Transverse colon (tissue), 4 donors: ENCODE results near the gene PCDH12. TPM values are rescaled to one million over a fixed set of nuclear protein-coding genes. Genes with fewer than 3 reads are reported as not detected.

Experiments used
- DNase-seq: peaks from one replicate; pipeline ENCODE4 v3.0.0-alpha.2; 2019
- H3K27ac ChIP-seq, 4 donors: fragments of 200-600 bp; sonication (generic); 2 replicates each; pipeline ENCODE4 v1.5.1; 2016 to 2018; ENCODE audit warnings: inconsistent platforms in 4 of 4
- H3K27me3 ChIP-seq: fragments of 200-600 bp; sonication (generic); 2 replicates; pipeline ENCODE4 v1.5.1; 2017; ENCODE audit warnings: inconsistent platforms
- H3K36me3 ChIP-seq, 4 donors: fragments of 200-600 bp; sonication (generic); 2 replicates each; pipeline ENCODE4 v1.5.1; 2017 to 2019; ENCODE audit warnings: inconsistent platforms in 4 of 4
- H3K4me1 ChIP-seq, 4 donors: fragments of 200-600 bp; sonication (generic); 2 replicates each; pipeline ENCODE4 v1.5.1; 2017 to 2020; ENCODE audit warnings: inconsistent platforms in 4 of 4
- H3K4me3 ChIP-seq, 4 donors: fragments of 200-600 bp; sonication (generic); 1 replicate in 1 of 4; 2 replicates in 3 of 4; pipeline versions ENCODE4 v1.5.1 to v1.6.1; 2017 to 2019; ENCODE audit warnings: inconsistent platforms in 4 of 4
- H3K9me3 ChIP-seq, 2 donors: fragments of 200-600 bp; sonication (generic); 2 replicates each; pipeline ENCODE4 v1.5.1; 2017 to 2019; ENCODE audit warnings: inconsistent platforms in 2 of 2
- EP300 ChIP-seq: sonication (generic); formaldehyde crosslinking; IDR thresholded peaks from one replicate; pipeline ENCODE4 v1.6.1; 2017; ENCODE audit warnings: antibody characterized with exemption, low read depth
- POLR2A ChIP-seq: fragments of 450-650 bp; IDR thresholded peaks from one replicate; pipeline ENCODE4 v1.6.1; 2016; ENCODE audit warnings: antibody characterized with exemption, mild to moderate bottlenecking, moderate library complexity
- POLR2AphosphoS5 ChIP-seq, 3 donors: sonication (generic); formaldehyde crosslinking; IDR thresholded peaks; one replicate each; pipeline ENCODE4 v1.6.1; 2016; ENCODE audit warnings: antibody characterized with exemption in 3 of 3
- WGBS, 2 donors: methylation state at CpG; one replicate each; pipeline ENCODE4 v1.1.5; 2018; ENCODE audit warnings: low coverage in 1 of 2; 5-methylcytosine and 5-hydroxymethylcytosine counted together
- in situ Hi-C, 4 donors: fragments of 200-750 bp; cut with MboI; loops; one replicate each; pipeline versions ENCODE4 v1.15.0 to v1.15.1; 2017; ENCODE audit warnings: low sequenced_read_pairs in 3 of 4, low pct_ligation_motif_present in 1 of 4, low pct_unique_long_range_greater_than_20kb in 1 of 4
- intact Hi-C: fragments of 100-400 bp; cut with DNase I; formaldehyde crosslinking; loops from one replicate; pipeline ENCODE4 v1.15.1; 2023; ENCODE audit warnings: low total_unique reads
- total RNA-seq, 4 donors: library from RNA; depleted of rRNA; stranded (reverse); fragments of >200 nt; gene quantifications; one replicate each; pipeline ENCODE4 v1.1.0, GENCODE V29; 2016
- TF ChIP-seq, protein P1 (sequence below), 5 experiments: fragments of 200-600 bp in 3 of 5; fragments of 450-650 bp in 2 of 5; sonication (generic) in 3 of 5; IDR thresholded peaks; 1 replicate in 2 of 5; 2 replicates in 3 of 5; pipeline ENCODE4 v1.5.1; 2016 to 2017; ENCODE audit warnings: antibody characterized with exemption in 5 of 5, inconsistent platforms in 3 of 5, mild to moderate bottlenecking in 2 of 5, moderate library complexity in 1 of 5

PCDH12 gene
- total RNA-seq, 4 donors from 2014 or later: 0.37 to 0.95 (median 0.68) TPM; not detected in 1

DNA sequence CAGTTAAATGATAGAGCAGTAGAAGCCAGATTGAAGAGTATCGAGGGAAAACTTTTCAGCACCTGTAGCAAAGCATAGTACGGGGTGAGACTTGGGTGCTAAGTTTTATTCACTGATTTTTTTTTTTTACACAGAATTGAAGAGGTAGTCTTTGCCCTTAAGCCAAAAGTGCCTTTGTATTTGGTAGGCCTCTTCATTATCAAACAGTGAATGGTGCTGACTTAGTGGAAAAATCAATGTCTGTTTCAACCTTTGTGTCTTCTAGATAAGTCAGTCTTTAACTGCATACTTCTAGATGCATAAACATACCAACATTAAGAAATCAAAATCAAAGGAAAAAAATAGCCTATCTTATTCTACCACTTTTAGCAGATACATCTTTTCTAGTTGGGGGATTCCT, 24.6 kb upstream of the PCDH12 start:
- Histone ChIP-seq H3K27me3 (no peaks in the 10 kb centered on the region), H3K27ac (no peak overlapping the region), H3K9me3 (no peaks in the 10 kb centered on the region), H3K36me3 (peaks cover 0 to 87% (median 34%) of the 10 kb centered on the region in 4 donors), H3K4me3 (no peak overlapping the region), H3K4me1 (peaks cover 0 to 10% (median 0%) of the 10 kb centered on the region in 4 donors)
- in situ Hi-C loops: no loop called here
- DNase-seq: no peak
- intact Hi-C loops: no loop called here
- TF ChIP-seq POLR2AphosphoS5 (IDR thresholded peaks at IDR 0.05) (no peak), EP300 (no peak)
- WGBS, 2 donors: 50 to 68% methylated on average over 2 of the region's 2 CpGs

GRCh38 chr5:141978389-141978788, 20.4 kb upstream of the PCDH12 start:
- intact Hi-C loops: loop anchor here (5.0 kb wide), 1 partner anchor 79 kb away; no protein-coding TSS in a partner anchor
- H3K9me3 ChIP-seq: no peaks in the 10 kb centered on the region
- peaks cover 0 to 70% (median 24%) of the 10 kb centered on the region in 4 donors for H3K36me3 ChIP-seq
- TF ChIP-seq, protein P1, sequence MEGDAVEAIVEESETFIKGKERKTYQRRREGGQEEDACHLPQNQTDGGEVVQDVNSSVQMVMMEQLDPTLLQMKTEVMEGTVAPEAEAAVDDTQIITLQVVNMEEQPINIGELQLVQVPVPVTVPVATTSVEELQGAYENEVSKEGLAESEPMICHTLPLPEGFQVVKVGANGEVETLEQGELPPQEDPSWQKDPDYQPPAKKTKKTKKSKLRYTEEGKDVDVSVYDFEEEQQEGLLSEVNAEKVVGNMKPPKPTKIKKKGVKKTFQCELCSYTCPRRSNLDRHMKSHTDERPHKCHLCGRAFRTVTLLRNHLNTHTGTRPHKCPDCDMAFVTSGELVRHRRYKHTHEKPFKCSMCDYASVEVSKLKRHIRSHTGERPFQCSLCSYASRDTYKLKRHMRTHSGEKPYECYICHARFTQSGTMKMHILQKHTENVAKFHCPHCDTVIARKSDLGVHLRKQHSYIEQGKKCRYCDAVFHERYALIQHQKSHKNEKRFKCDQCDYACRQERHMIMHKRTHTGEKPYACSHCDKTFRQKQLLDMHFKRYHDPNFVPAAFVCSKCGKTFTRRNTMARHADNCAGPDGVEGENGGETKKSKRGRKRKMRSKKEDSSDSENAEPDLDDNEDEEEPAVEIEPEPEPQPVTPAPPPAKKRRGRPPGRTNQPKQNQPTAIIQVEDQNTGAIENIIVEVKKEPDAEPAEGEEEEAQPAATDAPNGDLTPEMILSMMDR (IDR thresholded peaks at IDR 0.05): no peak
- TF ChIP-seq POLR2A: no peak
- no peak for TF ChIP-seq POLR2AphosphoS5 (IDR thresholded peaks at IDR 0.05)
- TF ChIP-seq EP300: no peak
- no peak overlapping the region for H3K4me3 ChIP-seq
- H3K27me3 ChIP-seq: no peaks in the 10 kb centered on the region
- in situ Hi-C loops: no loop called here
- H3K27ac ChIP-seq: no peak overlapping the region
- DNase-seq: no peak
- H3K4me1 ChIP-seq: peaks cover 0 to 25% (median 5%) of the 10 kb centered on the region in 4 donors

DNA sequence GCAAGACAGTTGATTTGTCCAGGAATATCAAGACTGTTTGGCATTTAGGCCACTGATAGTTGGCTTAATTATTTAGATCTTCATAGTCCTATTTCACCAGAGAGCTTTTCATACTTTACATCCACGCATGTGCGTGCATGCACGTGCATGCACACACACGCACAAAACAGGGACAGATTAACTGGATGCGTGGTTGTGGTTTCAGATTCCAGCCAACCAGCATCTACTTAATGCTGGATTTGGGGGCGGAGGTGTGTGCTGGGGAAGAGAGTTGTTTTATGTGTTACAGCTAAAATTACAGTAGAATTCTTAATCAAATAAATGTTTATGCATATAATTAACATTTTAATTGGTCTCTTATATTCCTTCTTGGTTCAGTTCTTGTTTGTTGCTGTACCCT, 18.2 kb upstream of the PCDH12 start:
- no peaks in the 10 kb centered on the region for H3K27me3 ChIP-seq
- 95% methylated on average over 6 of the region's 6 CpGs for WGBS, 2 donors

DNA sequence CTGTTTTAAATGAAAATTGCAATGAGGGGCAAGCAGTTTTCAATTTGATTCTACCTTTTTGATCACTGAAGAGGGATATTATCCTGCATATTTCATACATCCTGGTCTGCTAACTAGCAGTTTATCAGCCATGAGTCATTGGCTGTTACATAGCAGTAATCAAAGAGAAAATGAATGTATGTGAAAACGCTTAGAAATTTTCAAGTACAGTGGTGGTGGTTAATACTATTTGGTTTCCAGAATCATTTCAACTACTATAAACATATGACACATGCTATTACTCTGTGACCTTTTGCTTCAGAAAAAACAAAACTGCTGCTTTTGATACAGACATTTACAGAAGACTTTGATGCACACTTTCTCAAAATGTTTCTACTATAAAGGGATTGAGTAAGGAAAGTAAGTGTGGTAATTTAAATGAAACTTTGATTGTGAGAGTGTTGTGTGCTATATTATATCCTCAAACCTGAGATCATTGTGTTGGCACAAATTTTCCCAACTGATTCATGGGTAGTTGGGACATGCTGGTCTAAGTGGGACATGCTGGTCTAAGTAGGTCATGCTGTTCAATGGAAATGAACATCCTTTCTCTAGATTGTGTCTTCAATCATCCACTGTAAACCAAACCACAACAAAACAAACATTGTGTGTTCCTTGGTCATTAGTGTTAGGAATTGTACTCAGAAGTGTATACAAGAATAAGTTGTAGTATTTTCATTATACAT, 16.0 kb upstream of the PCDH12 start:
- TF ChIP-seq POLR2A (no peak), POLR2AphosphoS5 (IDR thresholded peaks at IDR 0.05) (no peak), EP300 (no peak)
- TF ChIP-seq, protein P1 (IDR thresholded peaks at IDR 0.05): no peak
- H3K36me3 ChIP-seq: peaks cover 0 to 31% (median 5%) of the 10 kb centered on the region in 4 donors
- intact Hi-C loops: no loop called here
- in situ Hi-C loops: no loop called here
- no peaks in the 10 kb centered on the region for H3K27me3 ChIP-seq
- H3K9me3 ChIP-seq: no peaks in the 10 kb centered on the region
- no peak for DNase-seq
- peaks cover 10 to 45% (median 17%) of the 10 kb centered on the region in 4 donors for H3K4me1 ChIP-seq
- WGBS, 2 donors: 44 to 50% methylated on average over 1 of the region's 1 CpG
- H3K4me3 ChIP-seq: no peak overlapping the region
- H3K27ac ChIP-seq: no peak overlapping the region

More for the DNA sequence above, 18.2 kb upstream of the PCDH12 start:
- DNase-seq: no peak
- TF ChIP-seq, protein P1 (IDR thresholded peaks at IDR 0.05): no peak
- TF ChIP-seq EP300: no peak
- Histone ChIP-seq H3K4me1 (peaks cover 0 to 28% (median 5%) of the 10 kb centered on the region in 4 donors), H3K27ac (no peak overlapping the region), H3K4me3 (no peak overlapping the region), H3K36me3 (peaks cover 0 to 51% (median 15%) of the 10 kb centered on the region in 4 donors), H3K9me3 (no peaks in the 10 kb centered on the region)
- in situ Hi-C loops (no loop called here), intact Hi-C loops (loop anchor here (5.0 kb wide), 1 partner anchor 81 kb away; no protein-coding TSS in a partner anchor)
